IMR-90 (cell line): Measurements from ENCODE around the gene RTBDN.

Experiments used
- BHLHE40 ChIP-seq: fragments of 150-350 bp; IDR thresholded peaks from 2 replicates; pipeline ENCODE4 v1.6.1; 2016; ENCODE audit warnings: mild to moderate bottlenecking, low read depth, low read length
- CEBPB ChIP-seq: IDR thresholded peaks from 2 replicates; pipeline ENCODE4 v1.6.1; 2012; ENCODE audit warnings: low read depth, low read length, improper control_type of control experiment
- CHD1 ChIP-seq: IDR thresholded peaks from 2 replicates; pipeline ENCODE4 v1.6.1; 2012; ENCODE audit warnings: low read depth, low read length, improper control_type of control experiment
- CTCF ChIP-seq: conservative IDR thresholded peaks from 2 replicates; pipeline ENCODE4 v1.5.1; 2012; ENCODE audit warnings: mild to moderate bottlenecking, low read depth, low read length, improper control_type of control experiment
- ELK1 ChIP-seq: fragments of 150-350 bp; IDR thresholded peaks from 2 replicates; pipeline ENCODE4 v1.6.1; 2016; ENCODE audit warnings: low read depth, mild to moderate bottlenecking, low read length, moderate library complexity, borderline replicate concordance
- FOS ChIP-seq: fragments of 150-350 bp; IDR thresholded peaks from 2 replicates; pipeline ENCODE4 v1.6.1; 2016; ENCODE audit warnings: low read depth, low read length
- MAFK ChIP-seq: IDR thresholded peaks from 2 replicates; pipeline ENCODE4 v1.6.1; 2012; ENCODE audit warnings: low read depth, low read length, improper control_type of control experiment
- MAZ ChIP-seq: IDR thresholded peaks from 2 replicates; pipeline ENCODE4 v1.6.1; 2012; ENCODE audit warnings: low read depth, mild to moderate bottlenecking, low read length, improper control_type of control experiment, moderate library complexity, borderline replicate concordance
- NFE2L2 ChIP-seq: fragments of 150-350 bp; IDR thresholded peaks from 2 replicates; pipeline ENCODE4 v1.6.1; 2016; ENCODE audit warnings: low read depth, mild to moderate bottlenecking, low read length
- POLR2A ChIP-seq: IDR thresholded peaks from 2 replicates; pipeline ENCODE4 v1.6.1; 2012; ENCODE audit warnings: mild to moderate bottlenecking, low read depth, low read length
- RAD21 ChIP-seq: IDR thresholded peaks from 2 replicates; pipeline ENCODE4 v1.6.1; 2012; ENCODE audit warnings: low read length, improper control_type of control experiment
- RCOR1 ChIP-seq: IDR thresholded peaks from 2 replicates; pipeline ENCODE4 v1.6.1; 2012; ENCODE audit warnings: mild to moderate bottlenecking, low read length, improper control_type of control experiment; ENCODE audit not compliant: insufficient replicate concordance
- SMC3 ChIP-seq: fragments of 150-350 bp; IDR thresholded peaks from 2 replicates; pipeline ENCODE4 v1.6.1; 2016; ENCODE audit warnings: low read depth, mild to moderate bottlenecking, antibody characterized with exemption, low read length, moderate library complexity
- TF ChIP-seq, protein P1 (sequence below): fragments of 150-350 bp; IDR thresholded peaks from 2 replicates; pipeline ENCODE4 v1.6.1; 2017; ENCODE audit warnings: mild to moderate bottlenecking, antibody characterized with exemption, low read length, low read depth

- peak; percentile 98; the same call in 1 of the 2 replicates for TF ChIP-seq CTCF
- no peak for TF ChIP-seq RCOR1
- TF ChIP-seq ELK1, result no peak
- peak; percentile 76; the same call in 1 of the 2 replicates for TF ChIP-seq POLR2A
- TF ChIP-seq RAD21, result peak; percentile 99
- peak; percentile 72; the same call in 1 of the 2 replicates for TF ChIP-seq CHD1
- TF ChIP-seq BHLHE40, result no peak
- TF ChIP-seq, protein P1, sequence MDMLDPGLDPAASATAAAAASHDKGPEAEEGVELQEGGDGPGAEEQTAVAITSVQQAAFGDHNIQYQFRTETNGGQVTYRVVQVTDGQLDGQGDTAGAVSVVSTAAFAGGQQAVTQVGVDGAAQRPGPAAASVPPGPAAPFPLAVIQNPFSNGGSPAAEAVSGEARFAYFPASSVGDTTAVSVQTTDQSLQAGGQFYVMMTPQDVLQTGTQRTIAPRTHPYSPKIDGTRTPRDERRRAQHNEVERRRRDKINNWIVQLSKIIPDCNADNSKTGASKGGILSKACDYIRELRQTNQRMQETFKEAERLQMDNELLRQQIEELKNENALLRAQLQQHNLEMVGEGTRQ, result no peak
- no peak; the same call in 1 of the 2 replicates for TF ChIP-seq MAFK
- no peak for TF ChIP-seq FOS
- TF ChIP-seq NFE2L2, result no peak
- peak; percentile 94 for TF ChIP-seq SMC3
- no peak for TF ChIP-seq CEBPB
- peak; percentile 51; the same call in 1 of the 2 replicates for TF ChIP-seq MAZ
Observed at GRCh38 chr19:12796146-12797071, 38.0 kb downstream of the RTBDN start.
